GM19438 (cell line): ENCODE measurements around the gene CDY2B.
"Not testable (repeated sequence)": the region's sequence is repeated elsewhere in the genome, so short reads cannot be mapped to it uniquely, and the experiment has no call there.

Experiments used
- ATAC-seq: cut with Tn5 transposase; IDR thresholded peaks from one replicate; pipeline ENCODE4 v1.9.1; 2021; ENCODE audit warnings: low read depth; ENCODE audit not compliant: unreplicated experiment

The CDY2B gene

GRCh38 chrY:17880120-17880519, at the start of gene CDY2B:
CDY2B (minus strand) TSS chrY:17880220; CDS start chrY:17879892, 328 bp downstream.
- not testable (repeated sequence) for ATAC-seq

- ATAC-seq: not testable (repeated sequence)
Measured at GRCh38 chrY:17908009-17908408, 28.0 kb upstream of the CDY2B start.

DNA sequence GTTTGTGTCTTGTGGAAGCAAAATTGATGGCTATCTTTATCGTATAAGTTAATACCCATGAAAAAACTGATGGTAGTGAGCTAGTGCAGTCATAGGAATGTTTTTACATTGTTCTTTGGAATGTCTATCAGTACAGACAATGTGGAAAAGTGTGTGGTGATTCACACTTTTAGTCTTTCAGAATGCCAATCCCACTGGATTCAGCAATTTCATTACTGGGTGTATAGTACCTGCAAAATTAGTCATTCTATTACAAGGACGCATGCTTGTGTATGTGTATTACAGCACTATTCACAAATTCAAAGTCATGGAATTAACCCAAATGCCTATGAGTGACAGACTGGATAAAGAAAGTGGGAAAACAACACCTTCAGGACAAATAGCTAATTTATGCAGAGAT, 27.3 kb upstream of the CDY2B start:
- ATAC-seq: not testable (repeated sequence)

- ATAC-seq: not testable (repeated sequence)
Measured at GRCh38 chrY:17881697-17882096, 1.7 kb upstream of the CDY2B start.

GRCh38 chrY:17876767-17877166, 3.3 kb downstream of the CDY2B start:
- ATAC-seq: not testable (repeated sequence)

- not testable (repeated sequence) for ATAC-seq
Measured at GRCh38 chrY:17875401-17875800, 4.6 kb downstream of the CDY2B start.

DNA sequence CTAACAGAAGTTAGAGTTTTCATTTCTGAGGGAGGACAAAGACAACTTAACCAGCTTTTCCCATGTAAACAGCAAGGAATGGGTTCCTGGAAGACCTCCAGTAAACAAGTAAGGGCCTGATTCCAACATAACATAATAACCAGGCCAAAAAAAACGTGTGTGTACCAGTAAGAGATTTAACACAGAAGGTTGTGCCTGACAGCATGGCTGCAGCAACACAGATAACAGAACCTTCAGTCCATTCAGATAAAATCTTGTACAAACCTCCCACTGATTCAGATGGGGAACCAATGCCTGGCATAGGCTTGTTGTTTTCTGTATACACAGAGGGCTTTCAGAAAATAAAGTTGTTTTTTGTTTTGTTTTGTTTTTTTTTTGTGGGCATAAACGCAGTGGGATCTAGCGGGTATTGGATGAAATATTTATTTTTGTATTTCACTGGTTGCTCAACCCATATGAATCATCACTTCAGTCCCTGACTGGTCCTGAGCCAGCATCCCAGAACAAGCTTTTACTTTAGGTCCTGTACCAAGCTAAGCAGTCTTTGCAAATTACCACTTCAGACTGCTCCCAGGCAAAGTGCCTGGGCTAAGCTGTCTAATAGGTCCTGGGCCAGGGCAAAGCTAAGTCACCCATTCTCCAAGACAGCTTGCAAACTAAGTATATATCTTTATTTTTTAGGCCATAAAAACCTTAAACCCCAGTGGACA, 8.7 kb downstream of the CDY2B start:
- not testable (repeated sequence) for ATAC-seq

DNA sequence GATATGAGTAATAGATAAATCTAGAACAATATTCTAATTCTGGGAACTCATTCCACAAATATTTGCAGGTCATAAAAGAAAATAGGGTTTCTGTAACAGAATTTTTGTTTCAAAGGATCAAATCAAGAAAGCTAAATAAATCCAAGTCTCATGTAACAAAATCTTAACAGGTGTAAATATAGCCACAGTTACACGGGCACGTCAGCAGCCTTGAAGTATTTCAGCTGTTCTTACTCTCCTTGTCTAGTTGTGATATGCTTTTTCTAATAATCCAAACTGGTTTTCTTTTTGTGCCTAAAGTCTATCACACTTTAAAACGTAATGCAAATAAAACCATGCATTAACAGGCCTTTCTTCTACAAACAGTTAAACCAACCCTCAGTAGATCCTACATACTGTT, 9.3 kb downstream of the CDY2B start:
- ATAC-seq: not testable (repeated sequence)

- not testable (repeated sequence) for ATAC-seq
Measured at GRCh38 chrY:17867850-17868249, 12.2 kb downstream of the CDY2B start.

DNA sequence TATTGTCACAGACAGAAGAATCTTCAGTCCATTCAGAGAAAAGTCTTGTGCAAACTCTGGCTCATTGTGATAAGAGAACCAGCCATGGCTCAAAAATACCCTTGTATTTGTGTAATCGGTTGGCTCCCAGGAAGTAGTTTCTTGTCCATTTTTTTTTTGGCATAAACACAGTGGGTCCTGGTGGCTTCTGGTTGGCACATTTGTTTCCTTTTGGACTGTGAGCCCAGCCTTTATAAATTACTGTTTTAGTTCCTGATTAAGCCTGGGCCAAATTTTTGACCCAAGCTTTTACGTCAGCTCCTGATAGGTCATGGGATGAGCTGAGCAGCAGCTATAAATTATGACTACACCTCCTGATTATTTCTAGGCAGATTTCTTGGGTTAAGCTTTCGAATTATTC, 19.4 kb downstream of the CDY2B start:
- not testable (repeated sequence) for ATAC-seq

DNA sequence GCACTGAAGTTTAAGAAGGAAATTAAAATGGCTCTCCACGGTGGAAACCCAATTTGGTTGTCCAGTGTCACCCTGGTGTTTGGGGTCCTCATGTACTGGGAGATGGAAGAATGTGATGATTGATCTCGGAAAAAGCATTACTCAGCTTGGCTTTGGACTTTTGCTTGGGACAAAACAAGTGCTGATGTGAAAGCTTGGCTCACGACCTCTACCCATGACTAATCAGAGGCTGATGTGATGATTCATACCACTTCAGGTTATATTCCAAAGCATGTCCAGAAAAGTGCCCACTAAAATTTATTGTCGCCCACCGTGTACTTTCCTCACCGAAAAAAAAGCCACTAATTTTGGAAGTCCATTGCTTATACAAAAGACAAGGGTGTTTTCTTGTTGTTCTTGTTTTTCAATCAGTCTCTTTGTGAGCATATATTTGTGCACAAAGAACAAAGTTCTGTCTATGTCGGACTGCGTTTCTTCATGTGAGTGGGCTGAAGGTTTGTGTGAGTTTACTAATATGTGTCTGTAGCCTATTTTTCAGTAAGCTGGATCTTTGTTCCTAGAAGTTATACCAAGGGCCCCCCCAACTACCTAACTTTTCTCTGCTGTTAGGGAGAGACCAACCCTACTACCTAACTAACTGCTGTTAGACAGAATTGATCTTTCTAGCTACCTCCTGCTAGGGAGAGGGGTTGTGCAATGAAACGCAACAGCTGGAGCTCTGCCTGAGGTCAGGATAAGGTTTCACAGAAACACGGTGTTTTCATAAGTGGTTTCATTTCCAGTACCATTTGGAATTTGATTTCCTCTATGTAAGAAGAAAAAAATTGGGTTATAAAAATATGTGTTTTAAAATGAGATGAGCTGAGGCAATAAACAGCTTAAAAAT, 22.8 kb downstream of the CDY2B start:
- not testable (repeated sequence) for ATAC-seq

- ATAC-seq: not testable (repeated sequence)
Measured at GRCh38 chrY:17856508-17856907, 23.5 kb downstream of the CDY2B start.

- ATAC-seq: not testable (repeated sequence)
Measured at GRCh38 chrY:17849131-17849530, 30.9 kb downstream of the CDY2B start.

- ATAC-seq: not testable (repeated sequence)
Measured at GRCh38 chrY:17832149-17832548, 47.9 kb downstream of the CDY2B start.
